ENCODE measurements around the gene KLK6. TPM values are rescaled to one million over a fixed set of nuclear protein-coding genes. Genes with fewer than 3 reads are reported as not detected.

KLK6 gene
- total RNA-seq, 1 donor from 2014 or later = 3.5 TPM

DNA sequence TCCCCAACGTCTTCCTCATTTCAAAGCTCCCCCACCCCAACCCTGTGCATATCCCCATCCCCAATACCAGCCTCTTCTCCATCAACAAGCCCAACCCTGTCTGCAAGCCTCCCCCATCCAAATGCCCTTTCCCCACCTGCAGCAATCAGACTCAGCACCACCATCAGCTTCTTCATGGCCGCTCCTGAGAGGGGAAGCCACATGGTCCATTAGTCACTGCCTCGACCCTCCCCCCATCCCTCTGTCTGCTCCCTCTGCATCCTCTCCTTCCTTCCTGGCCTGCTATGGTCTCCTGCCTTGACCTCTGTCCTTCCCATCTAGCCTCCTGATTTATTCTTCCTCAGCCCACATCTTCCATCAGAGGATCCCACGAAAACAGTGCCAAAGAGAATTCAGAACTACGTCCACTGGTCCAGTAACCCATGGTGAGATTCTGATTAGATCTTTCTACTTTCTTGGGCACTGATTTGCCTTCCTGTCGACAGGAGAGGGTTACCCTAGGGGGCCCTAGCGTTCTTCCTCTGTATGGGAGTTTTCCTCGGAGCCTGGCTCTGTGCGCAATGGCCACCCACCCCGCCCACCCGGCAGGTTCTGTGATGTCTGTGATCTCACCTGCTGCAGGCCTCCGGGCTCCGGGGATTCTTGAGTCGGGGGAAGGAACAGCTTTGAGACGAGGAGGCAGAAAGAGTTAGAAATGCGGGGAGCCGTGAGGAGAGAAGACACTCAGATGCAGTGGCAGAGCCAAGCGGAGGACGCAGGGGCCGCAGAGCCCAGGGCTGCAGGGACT, 1.3 kb downstream of the KLK6 start:
- Mint-ChIP-seq H3K36me3 (ENCODE audit: low read depth, unreplicated experiment) (no peaks in the 10 kb centered on the region), H3K9me3 (ENCODE audit: unreplicated experiment) (peaks cover 3% of the 10 kb centered on the region), H3K27ac (ENCODE audit: unreplicated experiment) (no peak overlapping the region), H3K4me3 (ENCODE audit: unreplicated experiment) (no peak overlapping the region), H3K4me1 (ENCODE audit: low read depth, unreplicated experiment) (peaks cover 4% of the 10 kb centered on the region), H3K27me3 (ENCODE audit: low read depth, unreplicated experiment) (peaks cover 30% of the 10 kb centered on the region)
- no peak overlapping the region for H3K9ac ChIP-seq (ENCODE audit: low read length)
- FAIRE-seq = no peak
- no peak overlapping the region for H3K27ac ChIP-seq (ENCODE audit: low read depth, low read length)
- H3K27me3 ChIP-seq (ENCODE audit: insufficient read depth, low read length) = no peaks in the 10 kb centered on the region
- DNase-seq (ENCODE audit: low read depth) = no peak
- TF ChIP-seq EZH2 (IDR thresholded peaks at IDR 0.05; ENCODE audit: insufficient read depth, low read length) = no peak
- TF ChIP-seq, protein P1, sequence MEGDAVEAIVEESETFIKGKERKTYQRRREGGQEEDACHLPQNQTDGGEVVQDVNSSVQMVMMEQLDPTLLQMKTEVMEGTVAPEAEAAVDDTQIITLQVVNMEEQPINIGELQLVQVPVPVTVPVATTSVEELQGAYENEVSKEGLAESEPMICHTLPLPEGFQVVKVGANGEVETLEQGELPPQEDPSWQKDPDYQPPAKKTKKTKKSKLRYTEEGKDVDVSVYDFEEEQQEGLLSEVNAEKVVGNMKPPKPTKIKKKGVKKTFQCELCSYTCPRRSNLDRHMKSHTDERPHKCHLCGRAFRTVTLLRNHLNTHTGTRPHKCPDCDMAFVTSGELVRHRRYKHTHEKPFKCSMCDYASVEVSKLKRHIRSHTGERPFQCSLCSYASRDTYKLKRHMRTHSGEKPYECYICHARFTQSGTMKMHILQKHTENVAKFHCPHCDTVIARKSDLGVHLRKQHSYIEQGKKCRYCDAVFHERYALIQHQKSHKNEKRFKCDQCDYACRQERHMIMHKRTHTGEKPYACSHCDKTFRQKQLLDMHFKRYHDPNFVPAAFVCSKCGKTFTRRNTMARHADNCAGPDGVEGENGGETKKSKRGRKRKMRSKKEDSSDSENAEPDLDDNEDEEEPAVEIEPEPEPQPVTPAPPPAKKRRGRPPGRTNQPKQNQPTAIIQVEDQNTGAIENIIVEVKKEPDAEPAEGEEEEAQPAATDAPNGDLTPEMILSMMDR (IDR thresholded peaks at IDR 0.05; ENCODE audit: insufficient read depth, low read depth, low read length) = no peak
- H3K4me1 ChIP-seq (ENCODE audit: insufficient read depth, low read length) = no peaks in the 10 kb centered on the region
- no peaks in the 10 kb centered on the region for H3K36me3 ChIP-seq (ENCODE audit: insufficient read depth, low read length)
- H2AFZ ChIP-seq (ENCODE audit: low read depth, low read length) = no peak overlapping the region
- H4K20me1 ChIP-seq (ENCODE audit: insufficient read depth, low read length) = no peaks in the 10 kb centered on the region
- H3K4me2 ChIP-seq (ENCODE audit: low read length) = no peak overlapping the region
- no peaks in the 10 kb centered on the region for H3K79me2 ChIP-seq (ENCODE audit: insufficient read depth, low read length)
- no peaks in the 10 kb centered on the region for H3K9me3 ChIP-seq (ENCODE audit: insufficient read depth, low read depth, low read length)
- no peak overlapping the region for H3K4me3 ChIP-seq (ENCODE audit: insufficient read depth, low read depth, low read length)

DNA sequence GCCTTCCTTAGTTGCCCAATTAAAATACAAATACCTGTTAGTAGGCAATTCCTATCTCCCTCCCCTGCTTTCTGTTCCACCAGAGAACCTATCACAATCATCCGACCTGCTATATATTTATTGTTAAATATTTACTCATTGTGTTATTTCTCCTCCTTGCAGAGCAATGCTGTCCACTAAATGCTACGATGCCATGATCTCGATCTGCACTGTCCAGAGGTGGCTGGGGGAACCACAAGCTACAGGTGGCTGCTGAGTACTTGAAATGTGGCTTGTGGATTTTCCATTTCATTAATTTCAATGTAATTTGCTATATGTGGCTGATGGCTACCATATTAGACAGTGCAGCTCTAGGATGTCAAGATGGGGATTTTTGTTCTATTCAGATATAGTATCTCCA, 5.1 kb downstream of the KLK6 start:
- H3K4me1 Mint-ChIP-seq (ENCODE audit: low read depth, unreplicated experiment) = peaks cover 4% of the 10 kb centered on the region
- H2AFZ ChIP-seq (ENCODE audit: low read depth, low read length) = no peak overlapping the region

GRCh38 chr19:50963381-50963780, 6.0 kb downstream of the KLK6 start:
- Histone ChIP-seq H3K79me2 (ENCODE audit: insufficient read depth, low read length) (no peaks in the 10 kb centered on the region), H3K4me2 (ENCODE audit: low read length) (no peak overlapping the region), H4K20me1 (ENCODE audit: insufficient read depth, low read length) (no peaks in the 10 kb centered on the region), H3K27ac (ENCODE audit: low read depth, low read length) (no peak overlapping the region), H3K4me1 (ENCODE audit: insufficient read depth, low read length) (no peaks in the 10 kb centered on the region), H3K9me3 (ENCODE audit: insufficient read depth, low read depth, low read length) (peaks cover 6% of the 10 kb centered on the region), H3K36me3 (ENCODE audit: insufficient read depth, low read length) (no peaks in the 10 kb centered on the region), H3K9ac (ENCODE audit: low read length) (no peak overlapping the region), H3K27me3 (ENCODE audit: insufficient read depth, low read length) (no peaks in the 10 kb centered on the region), H3K4me3 (ENCODE audit: insufficient read depth, low read depth, low read length) (no peak overlapping the region), H2AFZ (ENCODE audit: low read depth, low read length) (no peak overlapping the region)
- Mint-ChIP-seq H3K9me3 (ENCODE audit: unreplicated experiment) (peaks cover 9% of the 10 kb centered on the region), H3K4me3 (ENCODE audit: unreplicated experiment) (no peak overlapping the region), H3K36me3 (ENCODE audit: low read depth, unreplicated experiment) (no peaks in the 10 kb centered on the region), H3K27me3 (ENCODE audit: low read depth, unreplicated experiment) (peaks cover 34% of the 10 kb centered on the region), H3K27ac (ENCODE audit: unreplicated experiment) (no peak overlapping the region), H3K4me1 (ENCODE audit: low read depth, unreplicated experiment) (peaks cover 3% of the 10 kb centered on the region)
- no peak for DNase-seq (ENCODE audit: low read depth)
- no peak for TF ChIP-seq EZH2 (IDR thresholded peaks at IDR 0.05; ENCODE audit: insufficient read depth, low read length)
- TF ChIP-seq, protein P1 (IDR thresholded peaks at IDR 0.05; ENCODE audit: insufficient read depth, low read depth, low read length) = no peak
- FAIRE-seq = no peak

More for the DNA sequence above, 5.1 kb downstream of the KLK6 start:
- no peak overlapping the region for H3K27ac Mint-ChIP-seq (ENCODE audit: unreplicated experiment)
- H4K20me1 ChIP-seq (ENCODE audit: insufficient read depth, low read length) = no peaks in the 10 kb centered on the region
- H3K4me1 ChIP-seq (ENCODE audit: insufficient read depth, low read length) = no peaks in the 10 kb centered on the region
- no peak for TF ChIP-seq EZH2 (IDR thresholded peaks at IDR 0.05; ENCODE audit: insufficient read depth, low read length)
- peaks cover 9% of the 10 kb centered on the region for H3K9me3 Mint-ChIP-seq (ENCODE audit: unreplicated experiment)
- no peaks in the 10 kb centered on the region for H3K79me2 ChIP-seq (ENCODE audit: insufficient read depth, low read length)
- no peaks in the 10 kb centered on the region for H3K36me3 Mint-ChIP-seq (ENCODE audit: low read depth, unreplicated experiment)
- peaks cover 6% of the 10 kb centered on the region for H3K9me3 ChIP-seq (ENCODE audit: insufficient read depth, low read depth, low read length)
- no peak overlapping the region for H3K4me2 ChIP-seq (ENCODE audit: low read length)
- H3K27me3 ChIP-seq (ENCODE audit: insufficient read depth, low read length) = no peaks in the 10 kb centered on the region
- peaks cover 31% of the 10 kb centered on the region for H3K27me3 Mint-ChIP-seq (ENCODE audit: low read depth, unreplicated experiment)
- no peak overlapping the region for H3K9ac ChIP-seq (ENCODE audit: low read length)
- H3K36me3 ChIP-seq (ENCODE audit: insufficient read depth, low read length) = no peaks in the 10 kb centered on the region
- no peak overlapping the region for H3K4me3 Mint-ChIP-seq (ENCODE audit: unreplicated experiment)
- DNase-seq (ENCODE audit: low read depth) (no peak), FAIRE-seq (no peak)
- H3K27ac ChIP-seq (ENCODE audit: low read depth, low read length) = no peak overlapping the region
- H3K4me3 ChIP-seq (ENCODE audit: insufficient read depth, low read depth, low read length) = no peak overlapping the region

All from astrocyte (in vitro differentiated cells and primary cell).